ENCODE results near the gene ATF7. TPM values are rescaled to one million over a fixed set of nuclear protein-coding genes. Genes with fewer than 3 reads are reported as not detected.
"Not testable (repeated sequence)": the region's sequence is repeated elsewhere in the genome, so short reads cannot be mapped to it uniquely, and the experiment has no call there.

Gene ATF7
- polyA plus RNA-seq, 1 of the 3 experiments (the other 2 are of a cell fraction): 12.8 TPM

DNA sequence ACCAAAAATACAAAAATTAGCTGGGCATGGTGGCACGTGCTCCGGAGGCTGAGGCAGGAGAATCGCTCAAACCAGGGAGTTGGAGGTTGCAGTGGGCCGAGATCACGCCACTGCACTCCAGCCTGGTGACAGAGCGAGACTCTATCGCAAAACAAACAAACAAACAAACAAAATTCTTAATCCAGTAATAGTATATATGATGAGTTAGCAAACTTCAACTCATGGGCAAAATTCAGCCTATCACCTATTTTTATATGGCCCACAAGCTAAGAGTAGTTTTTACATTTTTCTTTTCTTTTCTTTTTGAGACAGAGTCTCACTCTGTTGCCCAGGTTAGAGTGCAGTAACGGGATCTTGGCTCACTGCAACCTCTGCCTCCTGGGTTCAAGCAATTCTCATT, 14.9 kb downstream of the ATF7 start:
- no peak overlapping the region for H2AFZ ChIP-seq (ENCODE audit: low read depth)
- no peak overlapping the region for H3K9ac ChIP-seq
- H3K79me2 ChIP-seq (ENCODE audit: insufficient read depth): peaks cover 89% of the 10 kb centered on the region
- TF ChIP-seq SIN3A (IDR thresholded peaks at IDR 0.05; ENCODE audit: borderline replicate concordance, low read depth, low read length) (no peak), USF1 (IDR thresholded peaks at IDR 0.05; ENCODE audit: borderline replicate concordance, low read depth) (no peak), TAF1 (IDR thresholded peaks at IDR 0.05; ENCODE audit: borderline replicate concordance, low read depth, low read length) (no peak), IRF3 (IDR thresholded peaks at IDR 0.05; ENCODE audit: low read depth, low read length) (no peak)
- peaks cover 0 to 8% of the 10 kb centered on the region in 2 experiments for H3K36me3 ChIP-seq (replicated peaks in 1 of 2; ENCODE audit: control insufficient read depth in 1 of 2, insufficient read depth in 2 of 2, low read length in 1 of 2)
- POLR2A ChIA-PET: no interaction called here
- no peak overlapping the region for H3K4me2 ChIP-seq
- no peaks in the 10 kb centered on the region for H3K9me2 ChIP-seq
- no peaks in the 10 kb centered on the region for H3K27me3 ChIP-seq (ENCODE audit: insufficient read depth)
- H3K4me3 ChIP-seq (ENCODE audit: low read depth in 2 of 2, low read length in 1 of 2): no peak overlapping the region
- peaks cover 13% of the 10 kb centered on the region for H3F3A ChIP-seq (replicated peaks; ENCODE audit: insufficient read depth)
- no peaks in the 10 kb centered on the region; a peak in 2 of 4 replicates for H3K4me1 ChIP-seq (ENCODE audit: control insufficient read depth in 1 of 2, insufficient read depth in 2 of 2, low read depth in 1 of 2, low read length in 1 of 2)
- CTCF ChIA-PET: interaction anchor here (1.0 to 4.1 kb wide), 3 partner anchors 12 to 135 kb away, joined by 4 to 21 read pairs (median 4); no protein-coding TSS in a partner anchor
- DNase-seq: no peak
- H4K20me1 ChIP-seq (ENCODE audit: insufficient read depth): peaks cover 5% of the 10 kb centered on the region; the same call in 1 of the 2 replicates
- WGBS (ENCODE audit: low lambda C conversion rate): 98% methylated on average over 8 of the region's 8 CpGs
- H3K27ac ChIP-seq (ENCODE audit: low read depth in 2 of 2, low read length in 1 of 2): no peak overlapping the region
- no peaks in the 10 kb centered on the region for H3K9me3 ChIP-seq

DNA sequence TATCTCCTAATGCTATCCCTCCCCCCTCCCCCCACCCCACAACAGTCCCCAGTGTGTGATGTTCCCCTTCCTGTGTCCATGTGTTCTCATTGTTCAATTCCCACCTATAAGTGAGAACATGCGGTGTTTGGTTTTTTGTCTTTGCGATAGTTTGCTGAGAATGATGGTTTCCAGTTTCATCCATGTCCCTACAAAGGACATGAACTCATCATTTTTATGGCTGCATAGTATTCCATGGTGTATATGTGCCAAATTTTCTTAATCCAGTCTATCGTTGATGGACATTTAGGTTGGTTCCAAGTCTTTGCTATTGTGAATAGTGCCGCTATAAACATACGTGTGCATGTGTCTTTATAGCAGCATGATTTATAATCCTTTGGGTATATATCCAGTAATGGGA, 19.5 kb downstream of the ATF7 start:
- POLR2A ChIA-PET; H3K4me3 ChIP-seq (ENCODE audit: low read depth in 2 of 2, low read length in 1 of 2); H3K27ac ChIP-seq (ENCODE audit: low read depth in 2 of 2, low read length in 1 of 2); H3K9me3 ChIP-seq; DNase-seq; H4K20me1 ChIP-seq (ENCODE audit: insufficient read depth); H2AFZ ChIP-seq (ENCODE audit: low read depth); CTCF ChIA-PET; H3K4me2 ChIP-seq; H3K27me3 ChIP-seq (ENCODE audit: insufficient read depth); H3K9me2 ChIP-seq; H3K9ac ChIP-seq: not testable (repeated sequence)
- Histone ChIP-seq H3K79me2 (ENCODE audit: insufficient read depth) (peaks cover 79% of the 10 kb centered on the region), H3K4me1 (ENCODE audit: control insufficient read depth in 1 of 2, insufficient read depth in 2 of 2, low read depth in 1 of 2, low read length in 1 of 2) (peaks cover 8 to 25% of the 10 kb centered on the region in 2 experiments), H3K36me3 (replicated peaks in 1 of 2; ENCODE audit: control insufficient read depth in 1 of 2, insufficient read depth in 2 of 2, low read length in 1 of 2) (peaks cover 0 to 13% of the 10 kb centered on the region in 2 experiments), H3F3A (replicated peaks; ENCODE audit: insufficient read depth) (peaks cover 20% of the 10 kb centered on the region)
- 93% methylated on average over 5 of the region's 5 CpGs for WGBS (ENCODE audit: low lambda C conversion rate)

DNA sequence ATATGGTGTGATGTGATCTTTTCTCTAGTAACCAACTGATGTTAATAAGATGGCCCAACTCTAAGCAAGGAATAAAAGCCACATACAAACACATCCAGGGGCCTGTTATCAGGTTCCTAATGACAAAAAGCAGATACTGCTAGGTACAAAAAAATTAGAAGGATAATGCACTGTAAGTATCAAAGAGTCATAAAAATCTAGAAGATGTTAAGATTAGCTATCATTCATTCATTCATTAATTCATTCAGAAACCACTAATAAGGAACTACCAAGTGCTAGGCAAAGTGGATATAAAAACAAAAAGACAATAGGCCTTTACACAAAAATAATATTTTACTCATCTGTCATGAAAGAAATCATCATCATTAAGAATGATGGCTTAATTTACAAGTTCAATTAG, 21.6 kb downstream of the ATF7 start:
- DNase-seq: no peak
- Histone ChIP-seq H4K20me1 (ENCODE audit: insufficient read depth) (peaks cover 10% of the 10 kb centered on the region; the same call in 1 of the 2 replicates), H3K4me3 (ENCODE audit: low read depth in 2 of 2, low read length in 1 of 2) (no peak overlapping the region), H3K9ac (no peak overlapping the region), H3F3A (replicated peaks; ENCODE audit: insufficient read depth) (peaks cover 20% of the 10 kb centered on the region), H2AFZ (ENCODE audit: low read depth) (no peak overlapping the region), H3K27ac (ENCODE audit: low read depth in 2 of 2, low read length in 1 of 2) (no peak overlapping the region; a peak in 1 of 4 replicates), H3K4me2 (no peak overlapping the region), H3K27me3 (ENCODE audit: insufficient read depth) (no peaks in the 10 kb centered on the region), H3K9me3 (no peaks in the 10 kb centered on the region), H3K9me2 (no peaks in the 10 kb centered on the region), H3K36me3 (replicated peaks in 1 of 2; ENCODE audit: control insufficient read depth in 1 of 2, insufficient read depth in 2 of 2, low read length in 1 of 2) (peaks cover 0 to 31% of the 10 kb centered on the region in 2 experiments), H3K79me2 (ENCODE audit: insufficient read depth) (peaks cover 74% of the 10 kb centered on the region), H3K4me1 (ENCODE audit: control insufficient read depth in 1 of 2, insufficient read depth in 2 of 2, low read depth in 1 of 2, low read length in 1 of 2) (peaks cover 12 to 27% of the 10 kb centered on the region in 2 experiments)
- no peak for TF ChIP-seq FOXJ3 (CRISPR knock-in tag; IDR thresholded peaks at IDR 0.05)
- no peak for TF ChIP-seq MXI1 (IDR thresholded peaks at IDR 0.05; ENCODE audit: low read depth, low read length)
- no peak for TF ChIP-seq POLR2AphosphoS5 (IDR thresholded peaks at IDR 0.05; ENCODE audit: low read depth, low read length)
- no peak for TF ChIP-seq ELF1 (IDR thresholded peaks at IDR 0.05)
- TF ChIP-seq RXRA (IDR thresholded peaks at IDR 0.05; ENCODE audit: borderline replicate concordance, low read depth): no peak
- POLR2A ChIA-PET: no interaction called here
- CTCF ChIA-PET: interaction anchor here (0.8 to 1.1 kb wide), 2 partner anchors 13 to 140 kb away, joined by 3 read pairs; no protein-coding TSS in a partner anchor

All from SK-N-SH (cell line).